ENCODE results near the gene SYT17. TPM values are rescaled to one million over a fixed set of nuclear protein-coding genes. Genes with fewer than 3 reads are reported as not detected.

SYT17 gene
- total RNA-seq, 3 donors from 2014 or later = 1.9 to 11.9 (median 5.2) TPM

DNA sequence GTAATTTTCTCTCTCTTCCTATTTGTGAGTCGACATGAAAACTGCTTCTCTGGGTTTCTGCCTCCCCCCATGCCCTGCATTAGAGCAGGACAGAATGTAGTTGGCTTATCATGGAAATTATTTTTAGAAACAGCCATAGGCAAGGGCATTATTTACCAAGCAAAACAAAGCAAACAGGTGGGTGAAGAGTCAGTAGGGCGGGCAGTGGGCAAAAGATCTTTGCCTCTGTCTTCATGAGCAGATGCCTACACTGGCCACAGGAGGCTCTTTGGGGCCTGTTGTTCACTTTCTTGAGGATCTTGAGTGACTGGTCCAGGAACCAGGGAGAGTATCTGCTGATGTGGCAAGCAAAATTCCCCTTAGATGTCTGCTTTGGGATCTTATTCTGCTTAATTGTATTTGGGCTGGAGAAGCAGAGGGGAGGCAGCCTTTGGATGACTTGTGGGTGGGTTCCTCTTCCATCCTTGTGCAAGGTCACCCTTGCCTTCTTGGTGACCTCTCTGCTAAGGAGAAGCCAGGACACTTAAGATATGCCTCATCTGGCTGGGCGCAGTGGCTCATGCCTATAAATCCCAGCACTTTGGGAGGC is 75.0 kb downstream of the SYT17 start:
- Histone ChIP-seq H3K27ac (no peak overlapping the region), H3K36me3 (no peaks in the 10 kb centered on the region), H3K4me3 (no peak overlapping the region), H3K4me1 (no peaks in the 10 kb centered on the region), H3K9me3 (peaks cover 0 to 12% of the 10 kb centered on the region in 2 donors), H3K27me3 (no peaks in the 10 kb centered on the region)
- TF ChIP-seq POLR2AphosphoS5 (IDR thresholded peaks at IDR 0.05) (no peak), POLR2A (IDR thresholded peaks at IDR 0.05) (no peak)
- TF ChIP-seq, protein P1, sequence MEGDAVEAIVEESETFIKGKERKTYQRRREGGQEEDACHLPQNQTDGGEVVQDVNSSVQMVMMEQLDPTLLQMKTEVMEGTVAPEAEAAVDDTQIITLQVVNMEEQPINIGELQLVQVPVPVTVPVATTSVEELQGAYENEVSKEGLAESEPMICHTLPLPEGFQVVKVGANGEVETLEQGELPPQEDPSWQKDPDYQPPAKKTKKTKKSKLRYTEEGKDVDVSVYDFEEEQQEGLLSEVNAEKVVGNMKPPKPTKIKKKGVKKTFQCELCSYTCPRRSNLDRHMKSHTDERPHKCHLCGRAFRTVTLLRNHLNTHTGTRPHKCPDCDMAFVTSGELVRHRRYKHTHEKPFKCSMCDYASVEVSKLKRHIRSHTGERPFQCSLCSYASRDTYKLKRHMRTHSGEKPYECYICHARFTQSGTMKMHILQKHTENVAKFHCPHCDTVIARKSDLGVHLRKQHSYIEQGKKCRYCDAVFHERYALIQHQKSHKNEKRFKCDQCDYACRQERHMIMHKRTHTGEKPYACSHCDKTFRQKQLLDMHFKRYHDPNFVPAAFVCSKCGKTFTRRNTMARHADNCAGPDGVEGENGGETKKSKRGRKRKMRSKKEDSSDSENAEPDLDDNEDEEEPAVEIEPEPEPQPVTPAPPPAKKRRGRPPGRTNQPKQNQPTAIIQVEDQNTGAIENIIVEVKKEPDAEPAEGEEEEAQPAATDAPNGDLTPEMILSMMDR (IDR thresholded peaks at IDR 0.05) = no peak
- no peak for DNase-seq (ENCODE audit: low spot score in 2 of 2)
- intact Hi-C loops (cut with DNase I; ENCODE audit: low total_unique reads) = no loop called here

DNA sequence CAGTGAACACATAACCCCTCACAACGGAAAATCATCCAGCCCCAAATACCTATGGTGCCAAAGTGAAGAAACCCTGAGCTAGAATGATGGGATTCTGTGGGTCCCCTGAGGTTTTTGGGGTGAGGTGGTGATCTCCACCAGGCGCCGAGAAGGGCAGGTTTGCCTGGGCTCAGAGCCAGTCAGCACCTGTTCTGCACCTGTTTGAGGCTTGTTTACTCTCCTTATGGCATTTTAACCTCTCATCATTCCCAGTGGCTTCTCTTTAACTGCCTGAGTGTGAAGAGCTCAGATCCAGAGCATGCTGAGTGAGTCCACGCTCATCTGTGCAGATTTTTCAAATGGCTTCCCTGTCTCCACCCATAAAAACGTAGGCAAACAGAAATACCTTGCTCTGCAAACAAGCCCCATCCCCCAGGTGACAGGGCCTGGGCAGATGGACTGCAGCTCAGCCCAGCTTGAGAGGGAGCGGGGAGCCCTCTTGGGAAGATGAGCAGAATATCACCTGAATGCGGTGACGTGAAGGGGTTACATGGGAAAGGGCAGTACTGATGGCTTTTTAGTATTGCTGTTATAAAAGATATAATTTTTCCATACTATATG is 77.4 kb downstream of the SYT17 start:
- TF ChIP-seq POLR2A (IDR thresholded peaks at IDR 0.05) (no peak), POLR2AphosphoS5 (IDR thresholded peaks at IDR 0.05) (no peak)
- TF ChIP-seq, protein P1 (IDR thresholded peaks at IDR 0.05) = no peak
- no peak overlapping the region for H3K4me3 ChIP-seq
- no peak overlapping the region for H3K27ac ChIP-seq
- no peak for DNase-seq (ENCODE audit: low spot score in 2 of 2)
- intact Hi-C loops (cut with DNase I; ENCODE audit: low total_unique reads) = no loop called here
- no peaks in the 10 kb centered on the region for H3K27me3 ChIP-seq
- no peaks in the 10 kb centered on the region for H3K36me3 ChIP-seq
- peaks cover 0 to 3% of the 10 kb centered on the region in 2 donors for H3K9me3 ChIP-seq
- no peaks in the 10 kb centered on the region for H3K4me1 ChIP-seq

DNA sequence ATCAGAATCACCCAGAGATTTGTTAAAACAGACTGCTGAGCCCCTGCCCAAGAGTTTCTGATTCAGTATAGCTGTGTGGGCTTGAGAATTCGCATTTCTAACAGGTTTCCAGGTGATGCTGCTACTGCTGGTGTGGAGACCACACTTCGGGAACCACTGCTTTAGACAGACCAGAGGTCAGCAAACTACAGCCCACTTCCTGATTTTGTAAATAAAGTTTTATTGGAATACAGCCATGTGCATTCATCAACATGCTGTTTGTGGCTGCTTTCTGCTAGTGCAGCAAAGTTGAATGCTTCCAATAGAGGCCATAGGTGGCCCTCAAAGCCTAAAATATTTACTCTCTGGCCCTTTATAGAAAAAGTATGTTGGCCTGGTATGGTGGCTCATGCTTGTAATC is 84.9 kb downstream of the SYT17 start:
- Histone ChIP-seq H3K4me1 (no peaks in the 10 kb centered on the region), H3K27me3 (no peaks in the 10 kb centered on the region), H3K36me3 (no peaks in the 10 kb centered on the region), H3K9me3 (no peaks in the 10 kb centered on the region), H3K4me3 (no peak overlapping the region), H3K27ac (no peak overlapping the region)
- no peak for DNase-seq (ENCODE audit: low spot score in 2 of 2)
- intact Hi-C loops (cut with DNase I; ENCODE audit: low total_unique reads) = no loop called here
- TF ChIP-seq POLR2A (IDR thresholded peaks at IDR 0.05) (no peak), POLR2AphosphoS5 (IDR thresholded peaks at IDR 0.05) (no peak)
- TF ChIP-seq, protein P1 (IDR thresholded peaks at IDR 0.05) = no peak

DNA sequence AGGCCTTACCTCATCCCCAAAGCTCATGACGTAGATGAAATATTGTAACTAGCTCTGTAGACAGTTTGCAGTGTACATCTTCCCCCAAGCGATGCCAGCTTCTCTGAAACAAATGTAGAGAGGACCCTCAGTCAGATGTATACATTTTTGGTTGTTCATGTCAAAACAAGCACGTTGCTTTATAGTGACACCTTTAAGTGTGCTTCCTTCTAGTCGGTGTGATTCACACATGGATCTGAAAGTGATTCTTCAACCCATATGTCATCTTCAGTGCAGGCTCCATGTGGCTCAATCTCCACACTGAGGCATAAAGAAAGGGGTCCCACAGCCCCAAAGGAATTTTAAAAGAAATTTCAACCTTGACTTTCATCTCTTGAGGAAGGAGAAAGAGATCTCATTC is 86.6 kb downstream of the SYT17 start:
- no peaks in the 10 kb centered on the region for H3K27me3 ChIP-seq
- no peaks in the 10 kb centered on the region for H3K36me3 ChIP-seq
- intact Hi-C loops (cut with DNase I; ENCODE audit: low total_unique reads) = no loop called here
- H3K4me3 ChIP-seq = no peak overlapping the region
- no peak for DNase-seq (ENCODE audit: low spot score in 2 of 2)
- no peaks in the 10 kb centered on the region for H3K4me1 ChIP-seq
- TF ChIP-seq, protein P1 (IDR thresholded peaks at IDR 0.05) = no peak
- H3K27ac ChIP-seq = no peak overlapping the region
- H3K9me3 ChIP-seq = no peaks in the 10 kb centered on the region

- no peaks in the 10 kb centered on the region for H3K27me3 ChIP-seq
- H3K9me3 ChIP-seq = peaks cover 7 to 8% of the 10 kb centered on the region in 2 donors
- TF ChIP-seq POLR2AphosphoS5 (IDR thresholded peaks at IDR 0.05) (no peak), POLR2A (IDR thresholded peaks at IDR 0.05) (no peak)
- TF ChIP-seq, protein P1 (IDR thresholded peaks at IDR 0.05) = no peak
- H3K27ac ChIP-seq = no peak overlapping the region
- no peak overlapping the region for H3K4me3 ChIP-seq
- DNase-seq (ENCODE audit: low spot score in 2 of 2) = no peak
- intact Hi-C loops (cut with DNase I; ENCODE audit: low total_unique reads) = no loop called here
- no peaks in the 10 kb centered on the region for H3K36me3 ChIP-seq
- no peaks in the 10 kb centered on the region for H3K4me1 ChIP-seq
These were observed 96.2 kb downstream of the SYT17 start for GRCh38 chr16:19264123-19264673.
